ENCODE results near the gene SPATA21. TPM values are rescaled to one million over a fixed set of nuclear protein-coding genes. Genes with fewer than 3 reads are reported as not detected.

The SPATA21 gene
- total and polyA plus RNA-seq, 8 donors = 0.14 to 0.46 (median 0.25) TPM; not detected in 2

- Histone ChIP-seq H3K4me3 (no peak overlapping the region), H3K27me3 (no peaks in the 10 kb centered on the region), H3K9me3 (no peaks in the 10 kb centered on the region), H3K4me1 (no peaks in the 10 kb centered on the region), H3K27ac (no peak overlapping the region), H3K36me3 (peaks cover 0 to 56% of the 10 kb centered on the region in 2 donors)
- intact Hi-C loops (cut with DNase I) = no loop called here
- TF ChIP-seq CTCF (IDR thresholded peaks at IDR 0.05) = no peak
- DNase-seq (no peak), ATAC-seq (no peak)
These were observed 27.8 kb upstream of the SPATA21 start for GRCh38 chr1:16464917-16465625.

DNA sequence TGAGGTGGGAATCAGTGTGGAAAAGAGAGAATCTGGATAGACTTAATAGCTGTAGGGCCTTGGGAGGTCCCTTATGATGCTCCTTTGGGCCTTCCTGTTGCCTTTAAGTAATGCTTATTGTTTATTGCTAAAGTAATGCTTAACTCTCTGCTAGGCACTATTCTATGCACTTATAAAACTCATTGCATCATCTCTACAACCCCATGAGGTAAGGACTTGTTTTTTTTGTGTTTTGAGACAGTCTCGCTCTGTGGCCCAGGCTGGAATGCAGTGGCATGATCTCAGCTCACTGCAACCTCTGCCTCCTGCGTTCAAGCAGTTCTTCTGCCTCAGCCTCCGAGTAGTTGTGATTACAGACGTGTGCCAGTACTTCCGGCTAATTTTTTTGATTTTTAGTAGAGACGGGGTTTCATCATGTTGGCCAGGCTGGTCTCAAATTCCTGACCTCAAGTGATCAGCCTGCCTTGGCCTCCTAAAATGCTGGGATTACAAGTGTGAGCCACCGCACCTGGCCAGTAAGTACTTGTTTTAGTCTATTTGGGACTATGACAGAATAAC, 25.6 kb upstream of the SPATA21 start:
- intact Hi-C loops (cut with DNase I) = no loop called here
- no peak for ATAC-seq
- H3K9me3 ChIP-seq = no peaks in the 10 kb centered on the region
- H3K27me3 ChIP-seq = no peaks in the 10 kb centered on the region
- no peak overlapping the region for H3K27ac ChIP-seq
- H3K36me3 ChIP-seq = peaks cover 0 to 78% of the 10 kb centered on the region in 2 donors
- DNase-seq = no peak
- H3K4me3 ChIP-seq = no peak overlapping the region
- H3K4me1 ChIP-seq = no peaks in the 10 kb centered on the region
- TF ChIP-seq CTCF (IDR thresholded peaks at IDR 0.05) = no peak

- Histone ChIP-seq H3K9me3 (no peaks in the 10 kb centered on the region), H3K4me3 (no peak overlapping the region), H3K27ac (no peak overlapping the region), H3K4me1 (no peaks in the 10 kb centered on the region), H3K27me3 (no peaks in the 10 kb centered on the region), H3K36me3 (peaks cover 0 to 90% of the 10 kb centered on the region in 2 donors)
- DNase-seq (no peak), ATAC-seq (no peak)
- intact Hi-C loops (cut with DNase I) = no loop called here
- no peak for TF ChIP-seq CTCF (IDR thresholded peaks at IDR 0.05)
These were observed 24.5 kb upstream of the SPATA21 start for GRCh38 chr1:16461681-16462080.

DNA sequence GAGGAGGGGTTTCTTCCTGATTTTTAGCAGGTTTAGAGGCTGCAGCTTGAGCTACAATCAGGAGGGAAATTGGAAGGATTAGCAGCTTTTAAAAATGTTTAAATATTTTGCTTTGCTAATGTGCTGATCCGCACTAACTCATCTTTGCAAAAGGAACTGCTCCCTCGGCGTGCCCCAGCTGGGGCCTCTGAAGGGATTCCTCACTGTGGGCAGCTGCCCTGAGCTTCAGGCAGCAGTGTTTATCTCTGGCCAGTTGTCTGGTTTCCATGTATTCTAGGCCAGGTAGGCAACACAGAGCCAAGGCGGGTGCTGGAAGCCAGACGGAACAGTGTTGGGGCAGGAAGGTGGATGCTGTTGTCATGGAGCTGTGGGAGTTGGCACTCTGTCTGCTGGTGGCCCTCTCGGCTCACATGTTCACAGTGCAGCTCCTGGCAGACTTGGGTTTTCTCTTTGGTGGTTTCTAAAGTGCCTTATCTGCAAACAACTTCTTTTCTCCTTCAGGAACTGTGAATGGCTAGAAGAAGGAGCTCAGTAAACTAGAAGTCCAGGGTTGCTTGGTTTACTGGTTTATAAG, 22.2 kb upstream of the SPATA21 start:
- no peak overlapping the region for H3K27ac ChIP-seq
- peaks cover 0 to 100% of the 10 kb centered on the region in 2 donors for H3K36me3 ChIP-seq

More for the DNA sequence above, 22.2 kb upstream of the SPATA21 start:
- peak in 2 of 4 donors; percentile 13 to 31 for DNase-seq
- H3K4me1 ChIP-seq = no peaks in the 10 kb centered on the region
- TF ChIP-seq CTCF (IDR thresholded peaks at IDR 0.05) = no peak
- H3K9me3 ChIP-seq = no peaks in the 10 kb centered on the region
- ATAC-seq = no peak
- no peak overlapping the region for H3K4me3 ChIP-seq
- intact Hi-C loops (cut with DNase I) = no loop called here
- H3K27me3 ChIP-seq = no peaks in the 10 kb centered on the region
